Astrocyte (in vitro differentiated cells and primary cell): ENCODE measurements around the gene SOCS6. TPM values are rescaled to one million over a fixed set of nuclear protein-coding genes. Genes with fewer than 3 reads are reported as not detected.

ENCODE experiments used
- DNase-seq: peaks from one replicate; pipeline ENCODE4 v3.0.0-alpha.2; 2010; ENCODE audit warnings: low read depth
- FAIRE-seq: peaks from 2 replicates; lab custom pipeline; 2011; peaks lifted over from hg19 to GRCh38; lab: Jason Lieb, UNC
- H2AFZ ChIP-seq: 2 replicates; pipeline ENCODE4 v1.6.0; 2012; ENCODE audit warnings: low read depth, low read length, inconsistent platforms
- H3K27ac ChIP-seq: 2 replicates; pipeline ENCODE4 v1.5.1; 2011; ENCODE audit warnings: low read depth, low read length, inconsistent platforms
- H3K27me3 ChIP-seq: 2 replicates; pipeline ENCODE4 v1.6.0; 2011; ENCODE audit warnings: low read length, inconsistent platforms; ENCODE audit not compliant: insufficient read depth
- H3K36me3 ChIP-seq: 2 replicates; pipeline ENCODE4 v1.5.1; 2011; ENCODE audit warnings: low read length, inconsistent platforms; ENCODE audit not compliant: insufficient read depth
- H3K4me1 ChIP-seq: 2 replicates; pipeline ENCODE4 v1.5.1; 2011; ENCODE audit warnings: low read length, inconsistent platforms; ENCODE audit not compliant: insufficient read depth
- H3K4me2 ChIP-seq: 2 replicates; pipeline ENCODE4 v1.6.0; 2012; ENCODE audit warnings: low read length, inconsistent platforms
- H3K4me3 ChIP-seq: 2 replicates; pipeline ENCODE4 v1.5.1; 2011; ENCODE audit warnings: low read depth, mild to moderate bottlenecking, low read length, inconsistent platforms; ENCODE audit not compliant: insufficient read depth
- H3K79me2 ChIP-seq: 2 replicates; pipeline ENCODE4 v1.6.0; 2012; ENCODE audit warnings: mild to moderate bottlenecking, low read length, inconsistent platforms; ENCODE audit not compliant: insufficient read depth
- H3K9ac ChIP-seq: 2 replicates; pipeline ENCODE4 v1.6.0; 2012; ENCODE audit warnings: mild to moderate bottlenecking, low read length, inconsistent platforms
- H3K9me3 ChIP-seq: 2 replicates; pipeline ENCODE4 v1.5.1; 2012; ENCODE audit warnings: low read depth, mild to moderate bottlenecking, low read length, inconsistent platforms; ENCODE audit not compliant: insufficient read depth
- H4K20me1 ChIP-seq: 2 replicates; pipeline ENCODE4 v1.6.0; 2012; ENCODE audit warnings: low read length, inconsistent platforms; ENCODE audit not compliant: insufficient read depth
- H3K27ac Mint-ChIP-seq: one replicate; pipeline ENCODE4 v1.8.0; 2021; ENCODE audit warnings: mild to moderate bottlenecking, mixed read lengths; ENCODE audit not compliant: unreplicated experiment
- H3K27me3 Mint-ChIP-seq: one replicate; pipeline ENCODE4 v1.8.0; 2021; ENCODE audit warnings: low read depth, mixed read lengths; ENCODE audit not compliant: unreplicated experiment
- H3K36me3 Mint-ChIP-seq: one replicate; pipeline ENCODE4 v1.8.0; 2021; ENCODE audit warnings: low read depth, mixed read lengths; ENCODE audit not compliant: unreplicated experiment
- H3K4me1 Mint-ChIP-seq: one replicate; pipeline ENCODE4 v1.8.0; 2021; ENCODE audit warnings: low read depth, mixed read lengths; ENCODE audit not compliant: unreplicated experiment
- H3K4me3 Mint-ChIP-seq: one replicate; pipeline ENCODE4 v1.8.0; 2021; ENCODE audit warnings: mild to moderate bottlenecking, moderate library complexity, mixed read lengths; ENCODE audit not compliant: unreplicated experiment
- H3K9me3 Mint-ChIP-seq: one replicate; pipeline ENCODE4 v1.8.0; 2021; ENCODE audit warnings: mild to moderate bottlenecking, mixed read lengths; ENCODE audit not compliant: unreplicated experiment
- CTCF ChIP-seq: IDR thresholded peaks from 2 replicates; pipeline ENCODE4 v1.5.1; 2011; ENCODE audit warnings: low read depth, mild to moderate bottlenecking, inconsistent platforms, low read length, moderate library complexity; ENCODE audit not compliant: insufficient read depth
- EZH2 ChIP-seq: IDR thresholded peaks from 2 replicates; pipeline ENCODE4 v1.6.1; 2012; ENCODE audit warnings: mild to moderate bottlenecking, low read length, inconsistent platforms; ENCODE audit not compliant: insufficient read depth
- total RNA-seq: library from RNA; stranded (reverse); gene quantifications from 2 replicates; pipeline ENCODE4 v1.2.1, GENCODE V29; 2021

Gene SOCS6
- total RNA-seq, 1 donor from 2014 or later = 24.1 TPM

DNA sequence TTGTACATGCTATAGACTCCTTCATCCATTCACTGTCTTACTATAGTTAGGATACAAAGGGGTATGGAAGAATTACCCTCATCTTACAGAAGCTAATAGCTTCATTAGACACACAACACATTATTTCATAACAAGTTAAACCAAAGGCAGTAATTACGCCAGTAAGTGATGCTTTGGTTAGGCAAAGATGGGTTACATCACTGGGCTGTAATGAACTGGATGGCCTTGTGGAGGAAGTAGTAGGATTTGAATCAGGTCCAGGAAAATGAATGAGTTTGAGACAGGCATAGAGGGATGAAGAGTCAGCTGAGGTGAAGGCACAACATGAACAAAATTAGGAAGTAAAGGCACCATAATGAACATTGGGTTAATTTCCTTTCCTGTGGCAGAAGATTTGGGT, 80.1 kb downstream of the SOCS6 start:
- no peak overlapping the region for H3K9ac ChIP-seq
- H3K4me1 ChIP-seq = peaks cover 30% of the 10 kb centered on the region
- H3K4me2 ChIP-seq = no peak overlapping the region
- H2AFZ ChIP-seq = no peak overlapping the region
- H3K27ac ChIP-seq = no peak overlapping the region
- no peaks in the 10 kb centered on the region for H3K9me3 Mint-ChIP-seq
- TF ChIP-seq EZH2 (no peak), CTCF (no peak)
- DNase-seq (no peak), FAIRE-seq (no peak)
- H4K20me1 ChIP-seq = no peaks in the 10 kb centered on the region
- no peaks in the 10 kb centered on the region for H3K27me3 Mint-ChIP-seq
- H3K4me3 Mint-ChIP-seq = no peak overlapping the region
- H3K27me3 ChIP-seq = no peaks in the 10 kb centered on the region
- H3K4me1 Mint-ChIP-seq = peaks cover 30% of the 10 kb centered on the region
- no peak overlapping the region for H3K4me3 ChIP-seq
- no peaks in the 10 kb centered on the region for H3K79me2 ChIP-seq
- no peaks in the 10 kb centered on the region for H3K36me3 ChIP-seq
- H3K27ac Mint-ChIP-seq = no peak overlapping the region
- H3K9me3 ChIP-seq = no peaks in the 10 kb centered on the region
- H3K36me3 Mint-ChIP-seq = no peaks in the 10 kb centered on the region

- no peak for FAIRE-seq
- no peaks in the 10 kb centered on the region for H3K27me3 ChIP-seq
- H3K9me3 Mint-ChIP-seq = no peaks in the 10 kb centered on the region
- no peak overlapping the region for H3K4me3 ChIP-seq
- no peak overlapping the region for H2AFZ ChIP-seq
- H3K27ac ChIP-seq = no peak overlapping the region
- no peaks in the 10 kb centered on the region for H3K27me3 Mint-ChIP-seq
- peaks cover 27% of the 10 kb centered on the region for H3K4me1 ChIP-seq
- H3K4me1 Mint-ChIP-seq = peaks cover 25% of the 10 kb centered on the region
- H3K4me3 Mint-ChIP-seq = no peak overlapping the region
- DNase-seq = no peak
- no peaks in the 10 kb centered on the region for H3K9me3 ChIP-seq
- no peaks in the 10 kb centered on the region for H4K20me1 ChIP-seq
- no peak overlapping the region for H3K27ac Mint-ChIP-seq
- no peak overlapping the region for H3K4me2 ChIP-seq
- no peaks in the 10 kb centered on the region for H3K36me3 Mint-ChIP-seq
- H3K9ac ChIP-seq = no peak overlapping the region
- no peaks in the 10 kb centered on the region for H3K36me3 ChIP-seq
- TF ChIP-seq CTCF = no peak
- TF ChIP-seq EZH2 = no peak
- no peaks in the 10 kb centered on the region for H3K79me2 ChIP-seq
Observed at GRCh38 chr18:70370762-70371733, 82.2 kb downstream of the SOCS6 start.

- no peak for FAIRE-seq
- Histone ChIP-seq H3K4me2 (no peak overlapping the region), H3K27me3 (no peaks in the 10 kb centered on the region), H3K4me3 (no peak overlapping the region), H2AFZ (no peak overlapping the region), H3K27ac (no peak overlapping the region), H3K36me3 (no peaks in the 10 kb centered on the region), H3K79me2 (no peaks in the 10 kb centered on the region), H4K20me1 (no peaks in the 10 kb centered on the region), H3K9me3 (no peaks in the 10 kb centered on the region), H3K9ac (no peak overlapping the region), H3K4me1 (peaks cover 19% of the 10 kb centered on the region)
- TF ChIP-seq EZH2 (no peak), CTCF (no peak)
- Mint-ChIP-seq H3K9me3 (no peaks in the 10 kb centered on the region), H3K27me3 (no peaks in the 10 kb centered on the region), H3K4me3 (no peak overlapping the region), H3K27ac (no peak overlapping the region), H3K4me1 (peaks cover 17% of the 10 kb centered on the region), H3K36me3 (no peaks in the 10 kb centered on the region)
- no peak for DNase-seq
Observed at GRCh38 chr18:70371908-70372307, 83.1 kb downstream of the SOCS6 start.
